IgD-negative memory B cell (primary cell): ENCODE results near the gene PPIG. TPM values are rescaled to one million over a fixed set of nuclear protein-coding genes. Genes with fewer than 3 reads are reported as not detected.
"Not testable (repeated sequence)": the region's sequence is repeated elsewhere in the genome, so short reads cannot be mapped to it uniquely, and the experiment has no call there.

Source experiments
- H3K27ac Mint-ChIP-seq, 3 donors: one replicate each; pipeline ENCODE4 v1.8.0; 2020 to 2022; ENCODE audit warnings: mild to moderate bottlenecking in 3 of 3, mixed read lengths in 3 of 3, moderate library complexity in 1 of 3
- H3K27me3 Mint-ChIP-seq: one replicate; pipeline ENCODE4 v1.8.0; 2021; ENCODE audit warnings: mixed read lengths
- H3K36me3 Mint-ChIP-seq: one replicate; pipeline ENCODE4 v1.8.0; 2020; ENCODE audit warnings: mild to moderate bottlenecking, mixed read lengths
- H3K4me1 Mint-ChIP-seq, 3 donors: one replicate each; pipeline ENCODE4 v1.8.0; 2020 to 2022; ENCODE audit warnings: mixed read lengths in 3 of 3, mild to moderate bottlenecking in 1 of 3
- H3K4me3 Mint-ChIP-seq, 4 donors: one replicate each; pipeline ENCODE4 v1.8.0; 2020 to 2022; ENCODE audit warnings: mild to moderate bottlenecking in 4 of 4, mixed read lengths in 4 of 4, moderate library complexity in 3 of 4
- H3K9me3 Mint-ChIP-seq, 3 donors: one replicate each; pipeline ENCODE4 v1.8.0; 2020 to 2021; ENCODE audit warnings: mixed read lengths in 3 of 3, mild to moderate bottlenecking in 1 of 3
- polyA plus RNA-seq: library from polyadenylated mRNA; unstranded; fragments of 300-500 nt; fragmentation: Illumina TruSeq; gene quantifications from one replicate; pipeline ENCODE4 v1.2.3, GENCODE V29; 2021

Gene PPIG
- polyA plus RNA-seq, 1 donor from 2014 or later, result 92.5 TPM

DNA sequence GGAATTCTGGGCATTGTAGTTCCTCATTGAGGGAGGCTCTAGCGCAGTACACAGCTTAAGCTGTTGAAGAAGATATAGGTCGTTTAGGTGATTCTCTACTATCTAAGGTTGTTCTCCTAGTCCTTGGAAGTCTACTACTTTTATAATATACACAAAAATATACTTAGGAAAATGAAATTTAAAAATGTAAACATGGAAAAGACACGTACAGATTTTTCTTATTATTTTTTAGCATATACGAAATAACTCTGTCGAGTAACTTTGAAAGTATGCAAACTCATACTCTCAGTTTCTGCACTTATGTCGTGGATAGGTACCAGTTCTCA lies 10.2 kb upstream of the PPIG start:
- peaks cover 1% of the 10 kb centered on the region for H3K27me3 Mint-ChIP-seq
- peaks cover 3% of the 10 kb centered on the region for H3K36me3 Mint-ChIP-seq
- peak overlapping the region; percentile 96 to 98 (median 98) for H3K4me3 Mint-ChIP-seq
- H3K27ac Mint-ChIP-seq, result peak overlapping the region; percentile 79 to 96 (median 95)
- H3K4me1 Mint-ChIP-seq, result peaks cover 11 to 17% (median 16%) of the 10 kb centered on the region in 3 donors
- H3K9me3 Mint-ChIP-seq, result no peaks in the 10 kb centered on the region

DNA sequence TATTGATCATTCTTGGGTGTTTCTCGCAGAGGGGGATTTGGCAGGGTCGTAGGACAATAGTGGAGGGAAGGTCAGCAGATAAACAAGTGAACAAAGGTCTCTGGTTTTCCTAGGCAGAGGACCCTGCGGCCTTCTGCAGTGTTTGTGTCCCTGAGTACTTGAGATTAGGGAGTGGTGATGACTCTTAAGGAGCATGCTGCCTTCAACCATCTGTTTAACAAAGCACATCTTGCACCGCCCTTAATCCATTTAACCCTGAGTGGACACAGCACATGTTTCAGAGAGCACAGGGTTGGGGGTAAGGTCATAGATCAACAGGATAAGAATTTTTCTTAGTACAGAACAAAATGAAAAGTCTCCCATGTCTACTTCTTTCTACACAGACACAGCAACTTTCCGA lies 9.6 kb upstream of the PPIG start:
- not testable (repeated sequence) for H3K9me3 Mint-ChIP-seq, H3K27ac Mint-ChIP-seq, H3K4me3 Mint-ChIP-seq, H3K27me3 Mint-ChIP-seq, H3K36me3 Mint-ChIP-seq
- H3K4me1 Mint-ChIP-seq, result peaks cover 11 to 16% (median 14%) of the 10 kb centered on the region in 3 donors

DNA sequence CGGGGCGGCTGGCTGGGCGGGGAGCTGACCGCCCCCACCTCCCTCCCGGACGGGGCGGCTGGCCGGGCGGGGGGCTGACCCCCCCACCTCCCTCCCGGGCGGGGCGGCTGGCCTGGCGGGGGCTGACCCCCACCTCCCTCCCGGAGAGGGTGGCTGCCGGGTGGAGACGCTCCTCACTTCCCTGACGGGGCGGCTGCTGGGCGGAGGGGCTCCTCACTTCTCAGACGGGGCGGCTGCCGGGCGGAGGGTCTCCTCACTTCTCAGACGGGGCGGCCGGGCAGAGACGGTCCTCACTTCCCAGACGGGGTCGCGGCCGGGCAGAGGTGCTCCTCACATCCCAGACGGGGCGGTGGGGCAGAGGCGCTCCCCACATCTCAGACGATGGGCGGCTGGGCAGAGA lies 8.9 kb upstream of the PPIG start:
- not testable (repeated sequence) for H3K4me3 Mint-ChIP-seq, H3K27me3 Mint-ChIP-seq, H3K36me3 Mint-ChIP-seq, H3K9me3 Mint-ChIP-seq, H3K27ac Mint-ChIP-seq
- peaks cover 11 to 13% (median 11%) of the 10 kb centered on the region in 3 donors for H3K4me1 Mint-ChIP-seq

DNA sequence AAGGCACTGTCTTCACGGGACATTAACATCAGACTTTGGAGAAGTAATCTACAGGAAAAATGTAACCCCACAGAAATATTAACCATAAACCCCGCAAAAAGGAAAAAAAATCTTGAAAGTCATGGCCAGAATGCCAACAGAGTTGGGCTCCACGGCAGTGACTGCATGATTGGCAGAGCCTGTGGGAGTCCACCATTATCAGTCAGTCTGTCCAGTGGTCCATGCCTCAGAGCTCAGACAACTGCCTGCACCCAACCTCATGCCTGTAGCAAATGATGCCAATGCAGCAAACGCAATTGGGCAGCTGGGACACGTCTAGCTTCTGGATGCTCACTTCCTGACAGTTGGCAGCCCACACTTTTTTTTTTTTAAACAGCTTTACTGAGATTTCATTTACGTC lies 5.1 kb upstream of the PPIG start:
- Mint-ChIP-seq H3K27me3 (peaks cover 1% of the 10 kb centered on the region), H3K27ac (no peak overlapping the region), H3K4me3 (no peak overlapping the region), H3K9me3 (no peaks in the 10 kb centered on the region), H3K36me3 (no peaks in the 10 kb centered on the region), H3K4me1 (peaks cover 0 to 3% (median 2%) of the 10 kb centered on the region in 3 donors)

- H3K27ac Mint-ChIP-seq, result peak overlapping the region; percentile 53 to 100 (median 99)
- not testable (repeated sequence) for H3K27me3 Mint-ChIP-seq, H3K36me3 Mint-ChIP-seq, H3K9me3 Mint-ChIP-seq
- H3K4me1 Mint-ChIP-seq, result peaks cover 17 to 23% (median 17%) of the 10 kb centered on the region in 3 donors
- peak overlapping the region in 2 of 4 donors; percentile 78 to 99 for H3K4me3 Mint-ChIP-seq
These were observed 1.4 kb upstream of the PPIG start for GRCh38 chr2:169582552-169583266.

GRCh38 chr2:169583518-169583917 lies 633 bp upstream of the PPIG start:
- H3K27ac Mint-ChIP-seq, result peak overlapping the region in 2 of 3 donors; percentile 99 to 100
- H3K9me3 Mint-ChIP-seq, result no peaks in the 10 kb centered on the region
- no peaks in the 10 kb centered on the region for H3K36me3 Mint-ChIP-seq
- H3K27me3 Mint-ChIP-seq, result no peaks in the 10 kb centered on the region
- peaks cover 17 to 28% (median 18%) of the 10 kb centered on the region in 3 donors for H3K4me1 Mint-ChIP-seq
- peak overlapping the region in 3 of 4 donors; percentile 70 to 99 (median 98) for H3K4me3 Mint-ChIP-seq

DNA sequence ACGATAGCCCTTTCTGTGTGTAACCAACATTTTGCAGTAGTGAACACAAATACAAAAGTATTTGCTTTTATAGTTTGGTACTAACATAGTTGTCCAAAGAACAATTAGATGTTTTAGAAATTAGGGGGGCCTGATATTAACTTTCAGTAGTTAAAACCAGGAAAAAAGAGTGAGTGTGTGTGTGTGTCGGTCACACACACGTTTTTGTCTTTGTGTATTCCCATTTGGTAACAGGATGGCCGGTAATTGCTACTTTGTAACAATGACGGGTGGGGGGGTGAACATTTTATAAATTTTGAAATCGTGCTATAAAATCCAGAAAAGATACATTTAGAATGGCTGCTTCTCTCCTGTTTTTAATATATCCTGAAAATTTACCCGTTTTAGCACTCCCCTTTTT lies 1.5 kb downstream of the PPIG start:
- no peaks in the 10 kb centered on the region for H3K27me3 Mint-ChIP-seq
- H3K27ac Mint-ChIP-seq, result peak overlapping the region; percentile 99 to 100 (median 100)
- H3K9me3 Mint-ChIP-seq, result no peaks in the 10 kb centered on the region
- peak overlapping the region; percentile 98 to 99 (median 98) for H3K4me3 Mint-ChIP-seq
- H3K4me1 Mint-ChIP-seq, result peaks cover 30 to 40% (median 35%) of the 10 kb centered on the region in 3 donors
- peaks cover 2% of the 10 kb centered on the region for H3K36me3 Mint-ChIP-seq

- Mint-ChIP-seq H3K36me3 (peaks cover 2% of the 10 kb centered on the region), H3K4me3 (peak overlapping the region in 1 of 4 donors; percentile 17), H3K27me3 (no peaks in the 10 kb centered on the region), H3K4me1 (peaks cover 25 to 37% (median 27%) of the 10 kb centered on the region in 3 donors), H3K27ac (no peak overlapping the region), H3K9me3 (no peaks in the 10 kb centered on the region)
These were observed 6.7 kb downstream of the PPIG start for GRCh38 chr2:169590804-169591203.

- H3K4me3 Mint-ChIP-seq, H3K9me3 Mint-ChIP-seq, H3K27me3 Mint-ChIP-seq, H3K36me3 Mint-ChIP-seq, H3K27ac Mint-ChIP-seq: not testable (repeated sequence)
- H3K4me1 Mint-ChIP-seq, result peaks cover 13 to 22% (median 18%) of the 10 kb centered on the region in 3 donors
These were observed 12.4 kb downstream of the PPIG start for GRCh38 chr2:169596546-169596945.

DNA sequence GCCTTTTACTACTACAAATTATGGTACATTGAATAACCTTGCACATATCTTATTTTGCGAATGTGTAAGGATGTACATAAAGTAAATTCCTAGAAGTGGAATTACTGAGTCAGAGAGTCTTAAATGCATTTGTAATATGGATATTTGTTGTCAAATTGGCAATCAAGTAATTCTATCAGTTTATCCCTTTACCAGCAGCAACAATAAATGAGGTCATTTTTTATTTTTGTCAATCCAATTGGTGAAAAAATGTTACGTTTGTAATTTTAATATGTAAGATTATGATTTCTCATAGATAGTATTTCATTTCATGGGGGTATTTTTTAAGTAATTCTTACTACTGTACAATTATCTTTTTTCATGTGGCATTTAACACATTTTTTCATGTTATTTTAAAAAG lies 14.8 kb downstream of the PPIG start:
- H3K9me3 Mint-ChIP-seq, result no peaks in the 10 kb centered on the region
- H3K4me3 Mint-ChIP-seq, result no peak overlapping the region
- H3K27me3 Mint-ChIP-seq, result no peaks in the 10 kb centered on the region
- H3K4me1 Mint-ChIP-seq, result peaks cover 13 to 20% (median 19%) of the 10 kb centered on the region in 3 donors
- no peak overlapping the region for H3K27ac Mint-ChIP-seq
- no peaks in the 10 kb centered on the region for H3K36me3 Mint-ChIP-seq

DNA sequence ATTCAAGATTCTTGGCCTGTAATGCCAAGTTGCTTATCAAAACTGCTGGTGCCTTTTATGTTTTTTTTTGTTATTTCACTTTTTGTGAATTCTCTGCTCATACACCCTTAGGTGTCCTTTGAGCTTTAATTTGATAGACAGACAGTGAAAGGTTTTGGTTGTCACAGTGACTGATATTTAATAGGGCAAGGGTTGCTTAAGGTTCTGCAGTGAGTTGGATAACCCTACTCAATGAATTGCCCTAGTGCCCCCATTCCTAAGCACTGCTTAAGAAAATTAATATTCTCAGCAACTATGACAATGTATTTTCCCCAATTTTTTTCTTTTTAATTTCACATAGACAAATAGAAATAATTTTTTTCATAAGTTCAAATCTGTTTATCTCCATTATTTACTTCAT lies 15.4 kb downstream of the PPIG start:
- Mint-ChIP-seq H3K4me1 (peaks cover 13 to 20% (median 19%) of the 10 kb centered on the region in 3 donors), H3K36me3 (no peaks in the 10 kb centered on the region), H3K27me3 (no peaks in the 10 kb centered on the region), H3K4me3 (no peak overlapping the region), H3K9me3 (no peaks in the 10 kb centered on the region), H3K27ac (no peak overlapping the region)

- Mint-ChIP-seq H3K4me3 (no peak overlapping the region), H3K27ac (no peak overlapping the region), H3K36me3 (peaks cover 23% of the 10 kb centered on the region), H3K9me3 (peaks cover 0 to 2% (median 0%) of the 10 kb centered on the region in 3 donors), H3K4me1 (no peaks in the 10 kb centered on the region), H3K27me3 (no peaks in the 10 kb centered on the region)
These were observed 25.1 kb downstream of the PPIG start for GRCh38 chr2:169609264-169609663.

- H3K4me1 Mint-ChIP-seq, result peaks cover 7 to 10% (median 9%) of the 10 kb centered on the region in 3 donors
- no peak overlapping the region for H3K4me3 Mint-ChIP-seq
- H3K27me3 Mint-ChIP-seq, result no peaks in the 10 kb centered on the region
- peaks cover 0 to 9% (median 0%) of the 10 kb centered on the region in 3 donors for H3K9me3 Mint-ChIP-seq
- no peak overlapping the region for H3K27ac Mint-ChIP-seq
- peaks cover 51% of the 10 kb centered on the region for H3K36me3 Mint-ChIP-seq
These were observed 29.7 kb downstream of the PPIG start for GRCh38 chr2:169613876-169614275.

DNA sequence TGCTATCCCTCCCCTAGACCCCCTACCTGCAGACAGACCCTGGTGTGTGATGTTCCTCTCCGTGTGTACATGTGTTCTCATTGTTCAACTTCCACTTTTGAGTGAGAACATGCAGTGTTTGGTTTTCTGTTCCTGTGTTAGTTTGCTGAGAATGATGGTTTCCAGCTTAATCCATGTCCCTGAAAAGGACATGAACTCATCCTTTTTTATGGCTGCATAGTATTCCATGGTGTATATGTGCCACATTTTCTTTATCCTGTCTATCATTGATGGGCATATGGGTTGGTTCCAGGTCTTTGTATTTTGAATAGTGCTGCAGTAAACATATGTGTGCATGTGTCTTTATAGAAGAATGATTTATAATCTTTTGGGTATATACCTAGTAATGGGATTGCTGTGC lies 31.8 kb downstream of the PPIG start:
- H3K4me1 Mint-ChIP-seq, result peaks cover 9 to 17% (median 12%) of the 10 kb centered on the region in 3 donors
- not testable (repeated sequence) for H3K4me3 Mint-ChIP-seq, H3K9me3 Mint-ChIP-seq, H3K27ac Mint-ChIP-seq, H3K27me3 Mint-ChIP-seq
- peaks cover 52% of the 10 kb centered on the region for H3K36me3 Mint-ChIP-seq

DNA sequence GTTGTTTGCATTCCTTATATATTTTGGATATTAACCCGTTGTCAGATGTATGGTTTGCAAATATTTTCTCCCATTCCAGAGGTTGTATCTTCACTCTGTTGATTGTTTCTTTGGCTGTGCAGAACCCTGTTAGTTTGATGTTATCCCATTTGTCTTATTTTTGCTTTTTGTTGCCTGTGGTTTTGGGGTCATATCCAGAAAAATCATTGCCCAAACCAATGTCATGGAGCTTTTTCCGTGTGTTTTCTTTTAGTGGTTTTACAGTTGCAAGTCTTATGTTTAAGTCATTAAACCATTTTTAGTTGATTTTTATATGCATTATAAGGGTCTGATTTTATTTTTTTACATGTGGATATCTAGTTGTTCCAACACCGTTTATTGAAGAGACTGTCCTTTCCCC lies 35.8 kb downstream of the PPIG start:
- no peak overlapping the region for H3K27ac Mint-ChIP-seq
- no peaks in the 10 kb centered on the region for H3K27me3 Mint-ChIP-seq
- peaks cover 34% of the 10 kb centered on the region for H3K36me3 Mint-ChIP-seq
- H3K4me3 Mint-ChIP-seq, result no peak overlapping the region
- H3K4me1 Mint-ChIP-seq, result peaks cover 11 to 17% (median 12%) of the 10 kb centered on the region in 3 donors
- H3K9me3 Mint-ChIP-seq, result peaks cover 0 to 6% (median 0%) of the 10 kb centered on the region in 3 donors

DNA sequence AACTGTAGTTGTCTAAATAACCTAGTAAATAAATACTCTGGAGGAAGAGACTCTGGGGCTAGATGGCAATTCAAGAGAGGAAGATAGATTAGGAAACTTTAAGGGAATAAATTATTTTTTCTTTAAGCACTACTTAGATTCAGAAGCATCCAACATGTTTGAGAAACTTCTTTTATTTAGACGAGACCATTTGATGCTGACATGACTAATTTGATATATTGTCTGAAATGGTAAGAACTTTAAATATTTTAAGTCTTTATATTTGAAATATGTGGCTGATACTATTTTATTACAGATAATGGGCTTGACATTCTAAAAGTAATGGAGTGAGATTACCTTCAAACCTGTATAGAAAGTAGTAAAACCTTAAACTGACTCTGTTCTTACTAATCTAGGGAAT lies 36.4 kb downstream of the PPIG start:
- Mint-ChIP-seq H3K27ac (no peak overlapping the region), H3K9me3 (peaks cover 0 to 4% (median 0%) of the 10 kb centered on the region in 3 donors), H3K36me3 (peaks cover 30% of the 10 kb centered on the region), H3K27me3 (no peaks in the 10 kb centered on the region), H3K4me1 (peaks cover 10 to 17% (median 11%) of the 10 kb centered on the region in 3 donors), H3K4me3 (no peak overlapping the region)
